Activated CD4-positive, CD25-positive, alpha-beta regulatory T cell treated with anti-CD3 and anti-CD28 coated beads, Interleukin-2, amount 50 U/mL, for 72 hours (primary cell): ENCODE results near the gene GPATCH2.

Source experiments
- DNase-seq: peaks from one replicate; pipeline ENCODE4 v3.0.0; 2021

The GPATCH2 gene

DNA sequence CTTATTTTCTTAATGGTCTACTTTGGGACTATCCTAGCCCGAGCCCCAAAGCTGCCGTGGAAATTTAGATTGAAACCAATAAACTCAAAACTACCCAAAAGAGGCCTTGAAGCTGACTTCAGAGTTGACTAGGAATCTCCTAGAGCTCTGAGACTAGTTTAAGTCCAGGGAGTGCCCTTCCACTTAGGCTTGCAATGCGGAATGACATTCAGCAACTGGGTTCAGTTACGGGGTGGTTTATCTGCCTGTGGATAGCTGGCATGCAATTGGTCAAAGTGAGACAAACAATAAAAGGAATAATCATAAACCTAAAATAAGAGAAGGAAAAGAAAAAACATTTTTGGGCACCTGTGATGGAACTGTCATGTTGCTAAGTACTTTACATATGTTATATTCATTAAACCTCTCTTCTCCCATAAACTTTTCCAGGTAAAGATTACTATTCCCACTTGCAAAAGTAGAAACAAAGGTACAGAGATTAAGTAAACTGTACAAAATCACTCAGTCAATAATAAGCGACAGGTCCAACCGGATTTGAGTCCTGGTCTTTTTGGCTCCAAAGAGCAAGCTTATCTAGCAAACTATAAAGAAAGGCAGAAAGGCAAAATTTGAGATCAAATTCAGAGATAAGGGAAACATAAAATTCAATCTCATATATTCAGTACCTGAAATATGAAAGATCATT is 56.5 kb downstream of the GPATCH2 start:
- DNase-seq = no peak

DNA sequence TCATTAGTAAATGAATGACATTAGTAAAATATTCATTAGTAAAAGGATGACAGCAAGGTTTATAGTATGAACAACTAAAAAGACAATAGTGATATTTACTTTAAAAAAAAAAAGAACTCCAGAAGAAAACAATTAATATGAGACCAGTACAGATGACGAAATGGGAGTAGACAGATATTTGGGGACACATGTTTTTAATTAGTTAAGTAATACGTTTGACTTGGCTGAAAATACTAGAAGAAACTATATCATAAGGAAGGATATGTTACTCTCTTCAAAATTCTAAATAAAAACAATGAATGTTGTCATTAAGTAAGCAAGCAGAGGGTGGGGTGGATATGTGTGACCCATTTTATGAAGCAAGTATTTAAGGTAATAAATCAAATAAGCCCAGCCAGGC is 61.9 kb downstream of the GPATCH2 start:
- DNase-seq = no peak

DNA sequence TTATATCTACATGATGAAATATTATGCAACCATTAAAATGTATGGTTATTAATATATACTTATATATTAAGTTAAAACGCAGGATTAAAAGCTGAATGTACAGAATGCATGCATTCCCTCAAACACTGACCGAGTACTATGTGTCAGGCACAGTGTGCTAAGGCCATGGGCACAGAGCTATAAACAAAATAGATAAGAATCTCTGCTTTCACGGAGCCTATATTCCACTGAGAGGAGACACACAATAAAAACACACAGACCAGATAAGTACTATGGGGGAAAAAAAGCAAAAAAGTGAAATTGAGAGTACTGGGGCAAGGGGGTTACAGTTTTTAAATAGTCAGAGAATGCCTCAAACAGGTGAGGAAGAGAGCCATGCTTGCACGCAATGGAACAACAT is 62.7 kb downstream of the GPATCH2 start:
- no peak for DNase-seq

DNA sequence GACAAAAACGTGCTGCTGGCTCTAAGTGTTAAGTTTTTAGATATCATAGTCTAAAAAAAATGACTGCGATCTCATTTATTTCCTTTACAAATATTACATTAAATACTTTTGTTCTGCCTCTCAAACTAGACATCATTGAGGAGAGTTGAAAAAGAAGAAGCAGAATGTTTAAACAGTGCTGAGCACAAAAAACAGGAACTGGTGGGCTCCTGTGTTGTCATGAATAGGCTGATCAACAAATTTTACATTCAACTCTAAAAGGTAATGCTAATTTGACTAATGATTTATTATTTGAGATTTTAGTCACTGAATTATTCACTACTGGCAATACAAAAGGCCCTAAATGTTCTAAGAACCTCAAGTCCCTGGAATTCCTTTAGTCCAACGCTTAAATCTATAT is 66.1 kb downstream of the GPATCH2 start:
- no peak for DNase-seq

DNA sequence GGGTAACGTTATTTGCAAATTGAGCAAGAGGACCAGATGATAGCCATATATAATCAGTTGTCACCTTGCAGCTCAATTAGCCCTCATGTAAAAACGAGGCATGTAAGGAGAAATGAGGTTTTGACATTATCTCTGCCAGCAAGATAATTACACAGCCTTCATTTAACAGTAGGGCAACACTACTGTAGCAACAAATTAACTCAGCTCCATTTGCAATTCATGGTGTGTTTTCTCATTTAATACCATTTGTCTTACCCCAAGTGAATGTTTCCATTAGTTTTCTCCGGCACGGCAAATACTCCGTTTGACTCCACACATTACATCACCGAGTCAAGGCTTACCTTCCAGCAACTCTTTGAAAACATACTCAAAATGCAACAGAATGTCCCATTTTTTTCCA is 66.7 kb downstream of the GPATCH2 start:
- no peak for DNase-seq

DNA sequence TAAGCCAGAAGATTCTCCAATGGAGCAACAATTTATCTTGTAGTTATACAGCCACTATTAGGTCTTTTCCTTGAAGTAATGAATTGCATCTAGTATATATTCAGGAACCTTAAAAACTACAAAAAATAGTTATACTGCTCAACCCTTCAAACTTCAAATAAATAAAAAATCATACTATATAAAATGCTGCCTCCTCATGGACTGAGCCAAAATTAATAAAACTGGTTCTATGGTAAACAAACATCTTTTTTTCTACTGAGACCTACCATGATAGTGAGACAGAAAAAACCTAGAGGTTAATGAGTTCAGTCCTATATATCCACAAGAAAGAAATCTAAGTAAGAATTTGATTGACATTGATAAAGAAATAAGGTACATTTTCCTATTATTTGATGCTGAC is 67.7 kb downstream of the GPATCH2 start:
- DNase-seq = no peak

DNA sequence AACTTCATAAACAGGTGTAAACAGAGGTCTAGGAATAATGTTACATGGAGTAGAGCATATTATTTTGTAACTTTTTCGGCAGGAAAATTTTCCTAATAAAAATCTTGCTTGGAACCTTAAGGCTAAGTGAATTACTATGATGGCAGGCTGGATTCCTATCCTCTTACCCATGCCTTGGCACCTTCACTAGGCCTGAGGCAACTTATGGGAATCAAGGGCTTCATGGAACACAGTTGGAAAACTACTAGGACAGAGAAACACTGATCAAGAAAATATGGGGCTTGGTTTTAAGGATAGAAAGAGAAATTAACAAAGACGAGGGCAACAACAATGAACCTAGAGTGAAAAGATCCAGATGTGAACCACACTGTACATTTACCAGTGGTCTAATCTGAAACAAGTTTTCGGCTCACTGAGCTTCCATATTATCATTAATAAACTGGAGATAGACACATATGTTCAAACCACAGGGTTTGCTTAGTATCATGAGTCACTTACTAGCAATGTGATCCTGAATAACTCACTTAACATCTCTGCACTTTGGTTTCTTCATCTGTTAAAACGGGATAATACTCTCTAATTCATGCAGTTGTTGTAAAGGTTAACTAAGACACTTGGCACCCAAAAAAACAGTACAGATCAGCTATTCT is 68.5 kb downstream of the GPATCH2 start:
- DNase-seq = no peak

DNA sequence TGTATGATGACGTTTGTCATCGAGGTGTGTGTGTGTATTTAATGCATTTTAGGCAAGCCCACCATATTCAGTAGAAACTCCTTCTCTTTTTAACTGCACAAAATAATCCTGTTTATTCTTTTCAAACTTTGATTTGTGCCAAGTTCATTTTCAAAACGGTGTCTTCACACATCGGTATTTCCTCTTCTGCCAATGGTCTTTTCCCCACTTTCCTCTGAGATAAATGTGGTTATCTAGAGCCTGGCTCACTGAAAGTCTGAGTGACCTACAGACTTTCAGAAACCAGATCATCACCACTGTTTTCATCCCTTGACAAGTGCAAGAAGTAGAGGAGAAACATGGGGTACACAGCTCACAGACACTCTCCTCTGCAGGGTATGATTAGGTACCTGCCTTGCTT is 69.4 kb downstream of the GPATCH2 start:
- no peak for DNase-seq

DNA sequence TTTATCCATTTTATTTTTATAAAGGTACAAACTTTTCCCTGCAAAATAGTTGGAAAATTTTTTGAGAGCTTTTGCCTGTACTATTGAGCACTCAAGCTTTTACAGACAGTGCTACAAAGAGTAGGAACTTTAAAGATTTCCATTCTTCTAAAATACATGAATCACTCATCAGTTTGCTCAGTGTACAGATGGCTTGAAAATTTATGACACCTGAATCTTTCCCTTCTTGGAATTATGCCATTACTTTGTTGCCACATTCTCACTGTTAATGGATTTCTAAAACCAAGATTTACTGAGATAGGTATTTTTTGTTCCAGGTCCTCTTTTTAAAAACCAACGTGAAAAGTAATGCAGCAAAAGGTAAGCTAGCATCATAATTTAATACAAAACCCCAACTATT is 76.0 kb downstream of the GPATCH2 start:
- no peak for DNase-seq

DNA sequence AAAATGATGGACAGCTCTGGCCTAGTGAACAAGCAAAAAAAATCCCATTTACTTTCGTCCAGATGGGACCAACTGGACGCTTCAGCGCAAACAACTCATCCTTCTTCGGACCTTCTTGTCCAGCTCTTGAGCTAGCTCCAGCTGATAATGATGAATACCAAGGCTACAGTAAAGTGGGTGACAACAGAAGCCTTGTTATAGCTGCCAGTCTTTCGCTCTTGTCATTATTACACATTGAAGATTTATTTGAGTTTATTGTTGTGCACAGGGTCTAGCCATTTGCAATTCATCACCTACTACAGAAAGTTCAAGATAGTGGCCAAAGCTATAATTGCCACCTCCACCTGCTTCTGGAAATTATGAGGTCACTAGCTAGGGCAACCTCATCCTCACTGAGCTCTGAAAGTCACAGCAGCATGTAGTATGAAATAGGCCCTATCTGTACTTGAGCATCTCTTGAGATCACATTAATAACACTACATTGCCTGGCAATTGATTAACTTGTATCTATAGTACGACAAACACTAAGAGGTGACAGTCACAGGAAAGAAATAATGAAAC is 76.9 kb downstream of the GPATCH2 start:
- DNase-seq = no peak

DNA sequence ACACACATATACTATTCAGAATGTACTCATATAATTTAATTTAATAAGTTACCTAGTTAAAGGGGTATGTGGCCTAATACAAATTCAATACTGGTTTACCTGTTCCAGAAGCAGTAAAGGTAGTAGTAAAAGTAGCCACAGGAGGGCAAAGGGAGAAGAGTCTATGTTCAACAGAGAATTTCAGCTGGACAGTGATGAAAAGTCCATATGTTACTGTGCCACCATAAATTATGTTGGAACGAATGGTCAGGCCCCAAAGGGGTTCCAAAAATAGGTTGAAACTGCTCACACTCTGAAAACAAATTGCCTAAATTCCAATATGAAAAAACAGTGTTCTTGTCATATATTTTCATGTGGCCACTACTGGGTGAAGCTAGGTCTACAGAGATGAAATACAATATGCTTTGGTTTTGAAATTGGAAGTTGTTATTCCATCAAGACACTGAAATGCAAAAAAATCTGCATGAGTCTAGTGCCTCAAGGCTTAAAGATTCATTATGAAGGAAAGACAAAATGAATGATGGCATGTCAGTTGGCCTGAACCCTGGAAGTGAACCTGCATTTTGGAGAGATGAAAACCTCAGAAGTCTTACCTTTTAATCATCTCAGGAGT is 78.4 kb downstream of the GPATCH2 start:
- DNase-seq = no peak

DNA sequence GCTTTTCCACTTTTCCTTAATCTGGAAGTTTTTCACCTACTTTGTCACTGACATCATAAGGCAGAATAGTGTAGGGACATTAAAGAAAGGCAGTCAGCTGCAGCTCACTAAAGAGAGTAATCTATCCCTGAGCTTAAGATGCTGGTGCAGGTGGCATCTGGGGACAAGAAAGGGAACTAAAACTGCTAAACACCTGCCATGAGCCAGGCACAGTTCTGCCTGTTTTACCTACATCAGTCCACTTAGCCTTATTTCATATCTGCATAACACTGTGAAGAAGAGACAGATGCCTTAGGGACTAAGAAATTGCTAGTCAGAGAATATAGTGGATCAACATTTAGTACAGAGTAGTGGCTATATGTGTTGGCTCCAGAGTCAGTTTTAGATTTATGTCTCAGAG is 88.1 kb downstream of the GPATCH2 start:
- DNase-seq = no peak

DNA sequence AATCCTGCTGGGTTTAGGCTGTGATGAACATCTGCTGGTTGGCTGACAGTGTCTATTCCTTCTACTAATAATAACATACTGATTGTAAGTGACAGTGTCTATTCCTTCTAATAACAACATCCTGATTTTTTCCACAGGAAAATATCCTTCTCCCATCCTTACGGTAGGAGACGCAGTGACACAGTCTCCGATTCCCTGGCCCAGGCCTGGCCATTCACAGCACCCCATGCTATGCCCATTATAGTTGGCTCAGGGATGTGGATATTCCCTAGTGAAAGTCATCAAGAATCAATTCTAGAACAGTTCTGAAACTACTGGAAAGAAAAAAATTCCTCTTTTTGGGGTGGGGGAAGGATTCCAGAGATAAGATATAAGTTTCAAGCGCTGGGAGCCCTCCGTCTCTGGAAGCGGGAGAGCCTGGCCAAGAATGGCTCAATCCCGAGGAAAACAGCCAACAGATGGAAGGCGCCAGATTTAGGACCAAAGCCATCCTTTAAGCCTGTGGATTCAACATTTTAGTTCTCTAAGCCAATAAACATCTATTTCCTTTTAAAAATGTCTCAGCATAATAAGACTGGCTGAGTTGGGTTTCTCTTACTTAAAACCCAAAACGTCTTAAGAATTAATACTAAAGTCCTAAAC is 88.6 kb downstream of the GPATCH2 start:
- DNase-seq = no peak

DNA sequence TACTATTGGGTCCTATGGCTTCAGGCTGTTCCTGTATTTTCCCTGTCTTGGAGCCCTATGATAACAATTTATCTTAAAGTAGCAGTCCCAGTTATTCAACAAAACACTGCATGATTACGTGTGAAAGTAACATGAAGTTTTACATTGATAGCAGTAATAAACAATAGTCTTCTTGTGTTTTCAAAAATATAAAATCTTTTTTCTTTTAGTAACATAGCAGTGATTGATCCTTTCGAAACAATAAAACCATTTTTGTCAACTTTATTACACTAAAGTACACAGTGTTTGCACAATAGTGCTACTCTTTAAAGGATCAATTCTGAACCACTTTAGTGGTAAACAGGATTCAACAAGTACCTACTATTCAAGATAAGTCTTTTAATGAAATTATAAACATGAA is 90.6 kb downstream of the GPATCH2 start:
- DNase-seq = no peak

DNA sequence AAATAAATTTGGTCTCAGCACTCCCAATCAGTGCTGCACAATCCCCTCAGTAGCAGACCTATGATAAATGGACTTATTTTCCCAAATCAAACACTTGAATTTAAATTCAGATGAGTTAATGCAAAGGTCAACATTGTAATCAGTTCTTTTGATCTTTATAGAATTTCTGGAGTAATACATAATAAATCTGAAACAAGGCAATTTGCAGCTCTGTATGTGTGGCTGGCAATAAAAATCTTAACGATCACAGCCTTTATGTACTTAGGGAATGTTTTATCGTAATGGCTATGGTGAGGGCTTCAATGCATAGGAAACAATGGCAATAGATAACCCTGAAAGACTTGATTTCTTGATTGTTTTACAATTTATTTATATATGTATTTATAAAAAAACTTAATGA is 91.4 kb downstream of the GPATCH2 start:
- no peak for DNase-seq

DNA sequence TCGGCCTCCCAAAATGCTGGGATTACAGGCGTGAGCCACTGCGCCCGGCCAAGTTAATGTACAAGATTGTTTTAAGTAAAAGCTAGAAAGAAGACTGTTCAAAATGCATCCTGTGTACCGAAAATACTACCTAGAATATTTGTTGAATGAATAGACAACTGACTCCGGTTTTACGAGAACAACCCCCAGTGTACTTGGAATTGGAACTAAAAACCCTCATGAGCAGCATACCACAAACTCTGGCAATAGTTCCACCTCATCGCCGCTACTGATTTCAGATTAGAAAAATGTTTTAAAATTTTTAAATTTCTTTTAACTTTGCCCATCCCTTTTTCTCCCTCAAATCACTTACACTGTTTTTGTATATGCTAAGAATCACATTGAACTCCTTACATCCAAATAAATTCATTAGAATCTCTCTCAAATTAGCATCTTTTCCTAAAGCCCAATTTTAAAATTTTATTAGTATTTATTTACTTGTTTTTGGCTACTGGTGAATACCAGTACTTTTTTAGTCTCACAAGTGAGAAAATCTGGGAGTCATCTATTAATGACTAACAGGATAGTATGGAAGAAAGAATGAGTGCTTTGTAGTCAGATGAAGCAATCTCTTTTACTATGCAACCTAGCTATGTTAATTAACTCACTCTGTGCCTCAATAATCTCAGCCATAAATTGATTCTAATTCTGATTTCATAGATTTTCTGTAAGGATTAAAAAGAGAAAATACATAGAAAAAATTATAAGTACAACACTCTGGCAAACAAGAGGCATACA is 95.1 kb downstream of the GPATCH2 start:
- no peak for DNase-seq

DNA sequence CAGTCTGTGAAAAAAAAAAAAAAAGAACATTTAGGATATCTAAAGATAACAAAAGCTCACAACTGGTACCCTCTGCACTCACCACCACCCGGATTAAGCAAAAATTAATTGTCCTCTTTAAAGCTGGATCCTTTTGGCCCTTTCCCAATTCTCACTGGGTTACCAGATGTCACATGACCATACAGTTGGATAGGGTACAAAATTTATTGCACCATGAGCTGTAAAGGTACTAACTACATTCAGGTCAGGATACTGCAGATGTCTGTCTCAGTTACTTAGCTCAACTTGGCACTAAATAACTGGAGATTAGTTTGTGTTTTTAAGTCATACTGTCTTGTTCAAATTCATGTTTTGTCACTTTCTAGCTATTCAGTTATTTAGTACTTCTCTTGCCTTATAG is 96.3 kb downstream of the GPATCH2 start:
- no peak for DNase-seq

DNA sequence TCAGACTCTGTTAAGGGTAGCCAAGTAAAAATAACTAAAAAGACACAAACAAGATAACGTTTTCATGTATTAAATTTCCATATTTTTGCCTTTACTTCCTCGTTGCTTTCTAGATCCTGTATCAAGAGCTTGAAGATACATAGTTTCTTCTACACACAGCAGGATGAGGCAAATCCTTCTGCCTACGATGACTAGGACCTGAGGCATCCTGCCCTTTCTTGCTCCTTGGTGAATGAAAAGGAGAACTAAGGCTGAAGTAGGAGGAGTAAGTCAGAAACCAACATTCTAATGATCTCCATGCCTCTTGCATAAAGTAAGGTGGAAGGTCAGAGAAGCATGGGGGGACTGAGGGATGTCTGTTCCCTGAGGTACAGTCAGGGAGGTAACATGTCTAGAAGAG is 102.6 kb downstream of the GPATCH2 start:
- no peak for DNase-seq

DNA sequence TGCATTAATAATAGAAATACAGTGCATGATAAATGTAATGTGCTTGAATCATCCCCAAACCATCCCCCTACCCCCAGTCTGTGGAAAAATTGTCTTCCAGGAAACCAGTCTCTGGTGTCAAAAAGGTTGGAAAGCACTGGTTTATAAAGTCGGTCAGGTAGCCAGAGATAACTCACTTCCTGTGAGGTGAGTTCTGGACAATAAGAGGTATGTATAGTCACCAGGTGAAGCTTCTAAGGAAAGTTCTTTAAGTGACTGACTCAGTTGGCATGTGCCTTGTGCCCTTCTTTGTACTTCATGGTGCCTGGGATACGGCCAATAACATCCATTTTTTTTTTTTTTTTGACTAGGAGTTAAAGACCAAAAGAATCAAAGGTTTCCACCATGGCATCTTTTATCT is 103.7 kb downstream of the GPATCH2 start:
- no peak for DNase-seq

DNA sequence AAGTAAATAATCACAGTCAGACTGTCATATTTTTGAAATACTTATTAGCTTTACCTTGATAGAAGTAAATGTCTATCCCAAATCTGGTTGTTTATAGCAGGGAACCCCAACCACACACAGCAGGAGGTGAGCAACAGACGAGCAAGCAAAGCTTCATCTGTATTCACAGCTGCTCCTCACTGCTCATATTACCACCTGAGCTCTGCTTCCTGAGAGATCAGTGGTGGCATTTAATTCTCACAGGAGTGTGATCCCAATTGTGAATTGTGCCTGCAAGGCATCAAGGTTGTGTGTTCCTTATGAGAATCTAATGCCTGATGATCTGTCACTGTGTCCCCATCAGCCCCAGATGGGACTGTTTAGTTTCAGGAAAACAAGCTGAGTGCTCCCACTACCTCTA is 104.3 kb downstream of the GPATCH2 start:
- DNase-seq = no peak

DNA sequence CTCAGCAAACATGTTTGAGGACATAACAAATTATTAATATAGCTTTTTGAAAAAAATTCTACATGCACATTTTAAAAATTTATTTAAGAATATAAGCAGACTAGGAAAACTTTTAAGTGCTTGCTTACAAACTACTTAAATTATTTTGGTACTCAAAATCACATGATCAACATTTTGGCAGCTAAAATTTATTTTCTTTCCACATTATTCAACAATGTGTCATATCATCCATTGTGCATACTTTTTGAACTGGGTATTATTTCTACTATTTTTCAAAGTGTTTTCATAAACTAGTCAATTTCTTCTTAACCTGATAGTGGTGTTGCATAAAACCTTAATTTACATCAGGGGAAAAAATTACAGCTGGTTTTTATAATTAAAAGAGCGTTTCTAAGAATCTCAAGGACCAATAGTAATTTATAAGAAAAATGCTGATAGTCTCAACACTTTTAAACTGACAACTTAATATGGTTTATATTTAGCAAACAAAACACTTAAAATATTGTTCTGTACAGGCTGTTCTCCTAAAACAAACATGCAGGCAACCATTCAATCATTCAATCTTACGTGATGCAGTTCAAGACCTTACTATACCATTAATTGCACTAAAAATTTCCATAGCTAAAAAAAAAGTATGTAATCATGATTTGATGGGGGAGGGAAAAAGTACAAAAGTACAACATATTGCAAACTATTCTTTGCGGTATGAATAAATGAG is 105.0 kb downstream of the GPATCH2 start:
- DNase-seq = no peak

DNA sequence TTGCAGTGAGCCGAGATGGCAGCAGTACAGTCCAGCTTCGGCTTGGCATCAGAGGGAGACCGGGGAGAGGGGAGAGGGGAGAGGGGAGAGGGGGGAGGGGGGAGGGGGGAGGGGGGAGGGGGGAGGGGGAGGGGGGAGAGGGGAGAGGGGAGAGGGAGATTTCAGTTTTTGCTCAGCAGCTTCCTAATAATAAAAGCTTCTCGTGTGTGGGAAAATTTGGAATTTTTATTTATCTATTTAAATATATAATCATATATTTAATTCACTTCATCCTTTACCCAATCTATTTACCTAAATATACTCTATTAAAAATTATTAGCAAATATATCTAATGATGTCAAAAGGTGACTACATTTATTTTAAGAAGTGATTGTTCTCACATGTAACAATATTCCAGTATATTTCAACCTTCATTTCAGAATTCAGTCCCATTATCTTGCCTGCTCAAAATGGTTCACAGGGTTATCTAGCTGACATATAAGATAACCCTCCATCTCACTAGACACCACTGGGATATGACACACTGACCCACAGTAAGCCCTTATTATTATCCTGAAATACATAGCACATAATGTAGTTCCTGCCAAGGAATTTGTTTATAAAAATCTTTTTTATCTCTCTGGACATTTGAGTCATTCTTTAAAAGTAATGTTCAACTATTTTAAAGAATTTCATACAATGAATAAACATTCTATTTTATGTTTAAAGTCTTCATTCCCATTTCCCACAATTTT is 105.9 kb downstream of the GPATCH2 start:
- DNase-seq = no peak
